OCI-LY7 (cell line): Measurements from ENCODE around the gene ANK3. TPM values are rescaled to one million over a fixed set of nuclear protein-coding genes. Genes with fewer than 3 reads are reported as not detected.

ENCODE experiments used
- BruUV-seq: library from RNA; stranded (reverse); fragments of 400-500 nt; replicated peaks from 2 replicates; lab custom pipeline; 2021; lab: Mats Ljungman, UMichigan
- CTCF ChIA-PET: fragments of 300-600 bp; sonication (Branson Sonifier 250); formaldehyde crosslinking; loops from one replicate; lab custom pipeline; 2022; ENCODE audit warnings: antibody characterized with exemption; ENCODE audit not compliant: unreplicated experiment; lab: Charles Lee
- POLR2A ChIA-PET: fragments of 300-600 bp; sonication (Branson Sonifier 250); formaldehyde crosslinking; loops from one replicate; lab custom pipeline; 2022; ENCODE audit warnings: antibody characterized with exemption; lab: Charles Lee
- DNase-seq: peaks from one replicate; pipeline ENCODE4 v3.0.0-alpha.2; 2015; ENCODE audit warnings: low spot score
- H2AFZ ChIP-seq: fragments of 200-600 bp; sonication (generic), shearing (Covaris generic); 2 replicates; pipeline ENCODE4 v1.6.1; 2014; ENCODE audit warnings: mild to moderate bottlenecking, antibody characterized with exemption, low read length, moderate library complexity
- H3K27ac ChIP-seq: fragments of 200-600 bp; sonication (generic); 2 replicates; pipeline ENCODE4 v1.5.1; 2014; ENCODE audit warnings: mixed run types, low read depth, mild to moderate bottlenecking, moderate library complexity, low read length, inconsistent platforms; ENCODE audit not compliant: poor library complexity, severe bottlenecking
- H3K36me3 ChIP-seq: fragments of 200-600 bp; sonication (generic); 2 replicates; pipeline ENCODE4 v1.6.1; 2014; ENCODE audit warnings: mild to moderate bottlenecking, antibody characterized with exemption, low read length, moderate library complexity, mixed read lengths; ENCODE audit not compliant: insufficient read depth
- H3K4me1 ChIP-seq: fragments of 200-600 bp; sonication (generic); 2 replicates; pipeline ENCODE4 v1.5.1; 2014; ENCODE audit warnings: mild to moderate bottlenecking, low read length; ENCODE audit not compliant: insufficient read depth, poor library complexity, severe bottlenecking
- H3K4me2 ChIP-seq: fragments of 200-600 bp; sonication (generic); 2 replicates; pipeline ENCODE4 v1.6.1; 2014; ENCODE audit warnings: mild to moderate bottlenecking, low read length
- H3K4me3 ChIP-seq: fragments of 200-600 bp; sonication (generic); 2 replicates; pipeline ENCODE4 v1.5.1; 2014; ENCODE audit warnings: mild to moderate bottlenecking, low read depth, low read length; ENCODE audit not compliant: poor library complexity, severe bottlenecking
- H3K79me2 ChIP-seq: fragments of 200-600 bp; sonication (generic); 2 replicates; pipeline ENCODE4 v1.6.1; 2016; ENCODE audit warnings: low read depth, mild to moderate bottlenecking, low read length, moderate library complexity, mixed read lengths; ENCODE audit not compliant: insufficient read depth
- H3K9me2 ChIP-seq: fragments of 200-600 bp; sonication (generic); 2 replicates; pipeline ENCODE4 v1.6.1; 2016; ENCODE audit warnings: mild to moderate bottlenecking, low read length, mixed read lengths; ENCODE audit not compliant: insufficient read depth
- H3K9me3 ChIP-seq: fragments of 200-600 bp; sonication (generic); 2 replicates; pipeline ENCODE4 v1.6.1; 2014; ENCODE audit warnings: mild to moderate bottlenecking, mixed run types, low read length, mixed read lengths
- H4K20me1 ChIP-seq: fragments of 200-600 bp; sonication (generic); 2 replicates; pipeline ENCODE4 v1.6.1; 2014; ENCODE audit warnings: mild to moderate bottlenecking, antibody characterized with exemption, low read length, moderate library complexity, mixed read lengths; ENCODE audit not compliant: insufficient read depth
- CTCF ChIP-seq: fragments of 200-600 bp; sonication (generic); conservative IDR thresholded peaks from 2 replicates; pipeline ENCODE4 v1.5.1; 2014; ENCODE audit warnings: mild to moderate bottlenecking, antibody characterized with exemption, low read length, moderate library complexity, mixed read lengths
- EZH2phosphoT487 ChIP-seq: fragments of 200-600 bp; sonication (generic); IDR thresholded peaks from 2 replicates; pipeline ENCODE4 v1.6.1; 2018; ENCODE audit warnings: low read depth, borderline replicate concordance, mild to moderate bottlenecking, mixed run types, antibody characterized with exemption, low read length, moderate library complexity, mixed read lengths
- intact Hi-C: fragments of 100-400 bp; cut with micrococcal nuclease; formaldehyde crosslinking; loops from one replicate; pipeline ENCODE4 v1.10.0; 2022; ENCODE audit not compliant: unreplicated experiment
- total RNA-seq, 2 experiments: library from RNA; depleted of rRNA in 1 of 2; stranded (reverse); fragments of >200 nt in 1 of 2; shearing (Covaris generic) in 1 of 2; gene quantifications; 2 replicates each; pipeline ENCODE4 v1.2.3, GENCODE V29; 2014 to 2022

ANK3 gene
- total RNA-seq, 2 experiments from 2014 or later: 0.13 to 0.49 TPM

- POLR2A ChIA-PET: interaction anchor here (0.8 to 1.1 kb wide), 2 partner anchors 10 to 24 kb away, joined by 3 read pairs; no protein-coding TSS in a partner anchor
- Histone ChIP-seq H3K4me2 (no peak overlapping the region), H3K9me2 (no peaks in the 10 kb centered on the region), H3K27ac (no peak overlapping the region), H3K9me3 (no peaks in the 10 kb centered on the region), H3K79me2 (no peaks in the 10 kb centered on the region), H4K20me1 (no peaks in the 10 kb centered on the region), H3K4me3 (no peak overlapping the region), H3K4me1 (no peaks in the 10 kb centered on the region), H3K36me3 (no peaks in the 10 kb centered on the region), H2AFZ (no peak overlapping the region)
- CTCF ChIA-PET: no interaction called here
- intact Hi-C loops: no loop called here
- no peak for DNase-seq
- TF ChIP-seq CTCF: no peak
- TF ChIP-seq EZH2phosphoT487: no peak
- no TSS peak for BruUV-seq
Measured at GRCh38 chr10:60339757-60340156, 49.9 kb downstream of the ANK3 start.

- no peaks in the 10 kb centered on the region for H3K9me3 ChIP-seq
- no peak overlapping the region for H3K4me3 ChIP-seq
- H4K20me1 ChIP-seq: no peaks in the 10 kb centered on the region
- H3K9me2 ChIP-seq: no peaks in the 10 kb centered on the region
- POLR2A ChIA-PET: interaction anchor here (0.7 to 1.2 kb wide), 4 partner anchors 16 to 68 kb away, joined by 3 to 5 read pairs (median 3); no protein-coding TSS in a partner anchor
- intact Hi-C loops: no loop called here
- no peaks in the 10 kb centered on the region for H3K36me3 ChIP-seq
- no peak overlapping the region for H3K27ac ChIP-seq
- no TSS peak for BruUV-seq
- CTCF ChIA-PET: no interaction called here
- no peak for DNase-seq
- TF ChIP-seq CTCF (no peak), EZH2phosphoT487 (no peak)
- no peak overlapping the region for H3K4me2 ChIP-seq
- no peaks in the 10 kb centered on the region for H3K4me1 ChIP-seq
- no peaks in the 10 kb centered on the region for H3K79me2 ChIP-seq
- no peak overlapping the region for H2AFZ ChIP-seq
Measured at GRCh38 chr10:60338786-60339185, 50.9 kb downstream of the ANK3 start.

GRCh38 chr10:60338002-60338564 lies 51.6 kb downstream of the ANK3 start:
- Histone ChIP-seq H3K4me3 (no peak overlapping the region), H3K9me3 (no peaks in the 10 kb centered on the region), H3K4me1 (no peaks in the 10 kb centered on the region), H3K4me2 (no peak overlapping the region), H2AFZ (no peak overlapping the region), H4K20me1 (no peaks in the 10 kb centered on the region), H3K9me2 (no peaks in the 10 kb centered on the region), H3K36me3 (no peaks in the 10 kb centered on the region), H3K79me2 (no peaks in the 10 kb centered on the region), H3K27ac (no peak overlapping the region)
- BruUV-seq: no TSS peak
- DNase-seq: no peak
- intact Hi-C loops: no loop called here
- ChIA-PET CTCF (no interaction called here), POLR2A (interaction anchor here (1.0 to 1.4 kb wide), 3 partner anchors 31 to 467 kb away, joined by 3 read pairs; no protein-coding TSS in a partner anchor)
- TF ChIP-seq CTCF: no peak
- TF ChIP-seq EZH2phosphoT487: no peak
